NCI-H2081 (cell line): ENCODE data around the gene SLC25A47.
"Not testable (repeated sequence)": the region's sequence is repeated elsewhere in the genome, so short reads cannot be mapped to it uniquely, and the experiment has no call there.

Source experiments
- DNase-seq, 2 experiments: peaks; one replicate each; lab custom pipeline; 2025; lab: John Stamatoyannopoulos, UW

SLC25A47 gene

DNA sequence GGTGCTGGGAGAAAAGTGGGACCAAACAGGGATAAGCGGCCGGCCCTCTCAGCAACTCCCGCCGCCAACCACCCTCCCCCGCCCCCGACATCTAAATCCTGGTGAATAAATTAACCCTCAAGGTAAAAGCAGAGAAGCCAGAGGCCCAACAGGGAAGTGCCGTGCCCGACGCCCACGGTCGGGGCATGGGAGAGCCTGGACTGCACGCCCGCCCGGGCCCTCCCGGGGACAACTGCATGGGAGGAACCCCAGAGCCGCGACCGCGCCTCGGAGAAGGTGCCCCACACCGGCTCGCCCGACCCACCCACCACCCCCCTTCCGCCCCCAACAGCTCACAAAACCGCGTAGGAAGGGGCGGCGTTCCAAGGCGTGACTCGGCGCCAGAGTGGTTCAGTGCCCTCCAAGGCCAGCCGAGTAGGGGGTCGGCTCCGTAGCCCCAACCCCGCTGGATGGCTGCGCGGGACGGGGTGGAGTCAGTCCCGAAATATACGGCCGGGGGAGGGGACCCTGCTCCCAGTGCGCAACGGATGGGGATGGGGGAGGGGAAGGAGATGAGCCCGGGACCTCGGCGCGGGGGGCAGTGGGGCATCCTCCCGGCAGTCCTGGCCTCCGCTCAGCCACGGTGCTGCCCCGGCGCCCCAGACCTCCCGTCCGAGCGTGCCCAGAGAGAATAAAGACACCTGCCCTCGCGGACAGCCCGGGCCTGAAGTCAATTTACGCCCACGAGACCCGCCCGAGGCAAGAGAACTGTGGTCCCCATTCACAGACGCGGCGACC lies 17.6 kb upstream of the SLC25A47 start:
- peak in 1 of 2 experiments; percentile 55 for DNase-seq

- DNase-seq: peak; percentile 96 to 97
These were observed 16.8 kb upstream of the SLC25A47 start, which contains the start of gene SLC25A29 for GRCh38 chr14:100306101-100306997. TSS of gene SLC25A29 (minus strand) at chr14:100306444. CDS start at chr14:100306232, 212 bp downstream.

DNA sequence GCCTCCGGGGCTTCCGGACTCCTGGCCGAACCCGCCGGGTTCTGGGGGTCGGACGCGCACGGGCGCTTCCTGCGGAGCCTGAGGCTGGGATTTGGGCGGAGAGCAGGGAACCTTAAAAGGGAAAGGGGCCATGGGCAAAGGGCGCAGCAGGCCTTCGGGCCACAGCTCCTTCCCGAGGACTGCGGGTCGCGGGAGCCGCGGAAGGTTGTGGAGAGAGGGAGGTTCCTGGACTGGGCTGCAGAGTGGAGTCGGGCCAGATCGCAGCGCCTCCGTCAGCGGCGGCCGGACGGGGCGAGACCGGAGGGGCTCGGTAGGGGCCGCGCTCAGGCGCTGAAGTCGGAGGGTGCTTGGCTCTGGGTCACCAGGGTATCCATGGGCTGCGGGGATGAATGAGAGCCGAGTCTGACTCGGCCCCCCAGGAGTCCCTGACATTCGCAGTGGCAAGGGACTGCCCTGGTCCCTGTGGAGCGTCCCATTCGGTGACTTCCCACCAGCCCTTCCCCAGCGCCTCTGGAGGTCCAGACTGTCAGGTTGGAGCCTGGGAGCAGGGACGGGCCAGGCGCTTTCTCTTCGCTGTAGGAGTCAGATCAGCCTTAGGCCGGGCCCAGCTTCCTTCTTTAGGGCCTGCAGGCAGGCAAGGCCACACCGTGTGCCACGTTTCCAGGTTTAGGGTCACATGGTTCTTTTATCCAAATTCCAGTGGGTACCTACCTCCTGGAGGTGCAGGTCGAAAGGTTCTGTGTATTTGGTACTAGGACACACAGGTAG lies 16.0 kb upstream of the SLC25A47 start:
- peak in 1 of 2 experiments; percentile 33 for DNase-seq

GRCh38 chr14:100307766-100308426 lies 15.2 kb upstream of the SLC25A47 start:
- DNase-seq: peak in 1 of 2 experiments; percentile 42

DNA sequence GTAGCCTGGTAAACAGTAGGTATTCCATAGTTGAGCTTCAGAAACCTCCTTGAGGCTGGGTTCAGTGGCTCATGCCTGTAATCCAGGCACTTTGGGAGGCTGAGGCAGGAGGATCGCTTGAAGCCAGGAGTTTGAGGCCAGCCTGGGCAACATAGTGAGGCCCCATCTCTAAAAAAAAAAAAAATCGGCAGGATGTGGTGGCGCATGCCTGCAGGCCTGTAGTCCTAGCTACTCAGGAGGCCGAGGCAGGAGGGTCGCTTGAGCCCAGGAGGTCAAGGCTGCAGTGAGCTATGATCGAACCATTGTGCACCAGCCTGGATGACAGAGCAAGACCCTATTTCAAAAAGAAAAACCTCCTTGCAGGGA lies 14.7 kb upstream of the SLC25A47 start:
- DNase-seq: not testable (repeated sequence)

- DNase-seq: no peak
These were observed 14.0 kb upstream of the SLC25A47 start for GRCh38 chr14:100309028-100309737.

DNA sequence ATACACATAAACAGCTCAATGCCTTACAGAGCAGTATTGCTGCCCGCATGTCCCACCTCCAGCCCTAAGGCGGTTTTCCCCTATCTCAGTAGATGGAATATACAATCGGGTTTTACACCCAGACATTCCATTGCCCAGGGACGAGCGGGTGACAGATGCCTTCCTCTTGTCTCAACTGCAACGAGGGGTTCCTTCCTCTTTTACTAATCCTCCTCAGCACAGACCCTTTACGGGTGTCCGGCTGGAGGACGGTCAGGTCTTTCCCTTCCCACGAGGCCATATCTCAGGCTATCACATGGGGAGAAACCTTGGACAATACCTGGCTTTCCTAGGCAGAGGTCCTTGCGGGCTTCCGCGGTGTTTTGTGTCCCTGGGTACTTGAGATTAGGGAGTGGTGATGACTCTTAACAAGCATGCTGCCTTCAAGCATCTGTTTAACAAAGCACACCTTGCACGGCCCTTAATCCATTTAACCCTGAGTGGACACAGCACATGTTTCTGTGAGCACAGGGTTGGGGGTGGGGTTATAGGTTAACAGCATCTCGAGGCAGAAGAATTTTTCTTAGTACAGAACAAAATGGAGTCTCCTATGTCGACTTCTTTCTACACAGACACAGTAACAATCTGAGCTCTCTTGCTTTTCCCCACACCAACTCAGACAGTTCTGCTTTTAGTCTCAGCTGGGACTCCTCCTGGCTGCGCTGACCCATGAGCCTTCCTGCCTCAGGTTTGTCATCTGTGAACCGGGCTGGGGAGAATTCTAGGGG lies 10.8 kb upstream of the SLC25A47 start:
- DNase-seq: not testable (repeated sequence)

DNA sequence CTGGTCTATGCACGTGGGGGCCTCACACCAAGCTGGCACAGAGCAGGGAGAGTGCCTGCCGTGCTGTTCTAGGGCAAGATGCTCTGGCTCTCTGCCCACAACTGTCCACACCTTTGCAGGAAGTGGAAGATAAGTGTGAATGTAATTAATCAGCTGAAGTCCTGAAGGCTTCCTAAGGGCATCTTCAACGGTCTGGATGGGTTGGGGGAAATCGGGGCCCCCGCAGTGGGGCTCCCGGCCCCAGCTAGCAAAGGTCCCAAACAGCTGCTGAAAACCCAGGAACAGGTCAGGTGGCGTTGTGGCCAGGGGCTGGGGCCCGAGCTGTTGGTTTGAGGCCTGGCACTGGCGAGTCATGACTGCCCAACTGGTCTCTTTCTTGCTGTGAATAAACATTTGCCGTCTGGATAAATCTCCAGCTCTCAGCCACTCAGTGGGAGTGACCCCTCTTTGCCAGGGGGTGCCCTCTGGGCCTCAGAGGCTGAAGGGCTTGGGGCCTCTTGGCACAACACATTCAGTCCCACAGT lies 10.2 kb upstream of the SLC25A47 start:
- peak in 1 of 2 experiments; percentile 68 for DNase-seq

DNA sequence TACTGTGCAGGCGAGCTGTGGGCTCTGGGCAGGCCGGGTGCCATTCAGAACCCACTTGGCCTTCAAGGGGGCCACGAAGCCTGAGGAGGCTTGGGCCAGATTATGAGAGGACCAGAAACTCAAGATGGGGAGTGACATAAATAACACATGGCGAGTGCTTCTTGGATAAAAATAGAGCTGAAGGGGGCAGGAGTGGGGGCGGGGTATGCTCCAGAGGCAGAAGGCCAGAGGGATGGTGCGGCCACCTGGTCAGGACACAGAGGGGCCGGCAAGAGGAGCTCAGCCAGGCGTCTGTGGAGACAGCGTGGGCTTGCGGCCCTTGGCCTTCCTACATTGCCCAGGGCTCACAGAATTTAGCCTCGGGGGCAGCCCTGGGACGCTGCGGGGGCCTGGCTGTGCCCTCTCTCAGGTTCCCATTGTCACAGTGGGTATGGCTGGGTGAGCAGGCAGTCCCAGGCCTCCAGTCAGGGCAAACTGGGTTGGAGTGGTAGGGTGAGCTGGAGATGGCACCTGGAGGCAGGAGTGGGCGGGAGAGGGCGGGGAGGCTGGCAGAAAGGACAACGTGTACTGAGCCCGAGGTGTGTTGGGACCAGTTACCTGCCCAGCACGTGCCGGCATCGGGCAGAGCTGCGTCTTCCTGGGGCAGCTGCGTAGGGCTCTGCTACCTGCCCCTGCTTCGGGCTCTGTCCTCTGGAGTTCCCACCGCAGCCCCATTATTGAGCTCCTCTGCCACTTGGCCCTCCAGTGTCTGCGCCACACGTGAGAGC lies 9.5 kb upstream of the SLC25A47 start:
- DNase-seq: no peak

DNA sequence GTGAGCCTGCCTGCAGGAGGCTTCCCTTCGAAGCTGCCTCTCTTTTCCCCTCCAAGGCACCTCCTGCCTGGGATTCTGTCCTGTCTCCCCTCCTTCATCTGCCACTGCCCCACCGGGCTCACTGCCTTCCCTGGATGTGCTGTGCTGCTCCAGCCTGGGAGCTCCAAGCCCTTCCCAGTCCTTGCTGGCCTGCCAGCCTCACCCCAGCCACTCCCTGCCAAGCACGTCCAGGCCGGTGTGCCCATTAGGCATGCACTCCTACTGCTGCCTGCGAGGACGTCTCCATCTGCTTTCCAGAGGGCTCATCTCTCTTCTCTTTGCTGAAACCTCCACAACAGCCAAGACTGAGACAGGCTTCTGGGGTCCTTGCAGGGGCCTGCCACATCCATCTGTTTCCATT lies 8.4 kb upstream of the SLC25A47 start:
- no peak for DNase-seq

GRCh38 chr14:100317389-100317788 lies 5.8 kb upstream of the SLC25A47 start:
- no peak for DNase-seq

DNA sequence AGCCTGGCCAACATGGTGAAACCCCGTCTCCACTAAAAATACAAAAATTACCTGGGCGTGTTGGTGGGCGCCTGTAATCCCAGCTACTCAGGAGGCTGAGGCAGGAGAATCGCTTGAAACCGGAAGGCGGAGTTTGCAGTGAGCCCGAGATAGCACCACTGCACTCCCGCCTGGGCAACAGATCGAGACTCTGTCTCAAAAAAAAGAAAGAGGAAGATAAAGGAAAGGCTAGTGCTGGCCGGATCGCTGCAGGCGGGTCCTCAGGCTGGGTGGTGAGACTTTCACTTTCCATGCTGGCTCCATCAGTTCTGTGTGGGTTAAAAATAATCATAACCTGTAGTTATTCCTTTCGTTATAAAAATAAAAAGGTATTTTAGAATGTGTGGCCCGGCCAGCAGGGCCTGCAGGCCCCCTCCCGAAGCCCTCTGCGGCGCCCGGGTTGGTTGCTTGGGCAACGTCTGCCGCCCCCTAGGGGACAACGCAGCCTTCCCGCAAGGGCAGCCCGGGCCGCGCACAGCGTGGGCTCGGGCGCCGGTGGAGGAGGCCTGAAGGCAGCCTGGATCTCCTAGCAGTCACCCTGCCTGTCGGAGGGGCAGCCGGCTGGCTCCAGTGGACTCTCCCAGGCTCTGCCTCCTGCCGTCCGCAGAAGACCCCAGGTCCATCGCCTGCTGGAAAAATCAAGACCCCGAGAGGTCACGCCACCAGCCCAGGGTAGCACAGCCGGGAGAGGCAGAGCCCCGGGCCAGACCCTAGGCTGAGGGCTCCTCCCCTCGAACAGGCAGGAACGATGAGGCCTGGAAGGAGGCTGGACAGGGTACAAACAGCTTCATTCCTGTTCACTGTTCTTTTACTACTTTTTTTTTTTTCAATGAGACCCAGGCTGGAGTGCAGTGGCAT lies 5.0 kb upstream of the SLC25A47 start:
- DNase-seq: no peak

DNA sequence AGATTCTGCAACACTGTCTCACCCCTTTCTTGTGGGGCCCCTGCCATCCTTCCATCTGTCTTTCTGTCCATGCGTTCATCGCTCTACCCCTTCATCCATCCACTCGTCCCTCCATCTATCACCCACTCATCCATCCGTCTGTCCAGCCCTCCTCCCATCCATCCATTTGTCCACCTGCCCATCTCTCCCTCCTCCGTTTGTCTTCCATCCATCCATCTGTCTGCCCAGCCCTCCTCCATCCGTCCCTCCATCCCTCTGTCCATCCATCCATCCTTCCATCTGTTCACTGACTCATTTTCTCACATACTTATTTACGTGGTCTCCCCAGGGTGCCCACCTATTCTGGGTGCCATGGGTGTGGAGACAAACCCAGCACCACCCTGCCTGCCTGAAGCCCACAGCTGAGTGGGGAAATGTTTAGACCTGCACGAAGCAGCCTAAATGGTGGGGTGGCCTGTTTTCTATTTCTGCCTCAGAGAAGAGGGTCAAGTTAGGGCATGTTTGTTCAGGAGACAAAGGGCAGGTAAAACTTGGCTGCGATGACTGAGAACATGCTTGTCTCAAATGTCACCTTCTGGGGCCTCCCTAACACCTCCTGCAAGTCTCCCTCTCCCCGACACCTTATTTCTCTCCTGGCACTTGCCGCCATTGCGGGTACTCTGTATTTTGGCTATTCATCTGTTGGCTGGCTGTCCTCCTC lies 2.8 kb upstream of the SLC25A47 start:
- DNase-seq: no peak

GRCh38 chr14:100321473-100322137 lies 1.5 kb upstream of the SLC25A47 start:
- DNase-seq: no peak

DNA sequence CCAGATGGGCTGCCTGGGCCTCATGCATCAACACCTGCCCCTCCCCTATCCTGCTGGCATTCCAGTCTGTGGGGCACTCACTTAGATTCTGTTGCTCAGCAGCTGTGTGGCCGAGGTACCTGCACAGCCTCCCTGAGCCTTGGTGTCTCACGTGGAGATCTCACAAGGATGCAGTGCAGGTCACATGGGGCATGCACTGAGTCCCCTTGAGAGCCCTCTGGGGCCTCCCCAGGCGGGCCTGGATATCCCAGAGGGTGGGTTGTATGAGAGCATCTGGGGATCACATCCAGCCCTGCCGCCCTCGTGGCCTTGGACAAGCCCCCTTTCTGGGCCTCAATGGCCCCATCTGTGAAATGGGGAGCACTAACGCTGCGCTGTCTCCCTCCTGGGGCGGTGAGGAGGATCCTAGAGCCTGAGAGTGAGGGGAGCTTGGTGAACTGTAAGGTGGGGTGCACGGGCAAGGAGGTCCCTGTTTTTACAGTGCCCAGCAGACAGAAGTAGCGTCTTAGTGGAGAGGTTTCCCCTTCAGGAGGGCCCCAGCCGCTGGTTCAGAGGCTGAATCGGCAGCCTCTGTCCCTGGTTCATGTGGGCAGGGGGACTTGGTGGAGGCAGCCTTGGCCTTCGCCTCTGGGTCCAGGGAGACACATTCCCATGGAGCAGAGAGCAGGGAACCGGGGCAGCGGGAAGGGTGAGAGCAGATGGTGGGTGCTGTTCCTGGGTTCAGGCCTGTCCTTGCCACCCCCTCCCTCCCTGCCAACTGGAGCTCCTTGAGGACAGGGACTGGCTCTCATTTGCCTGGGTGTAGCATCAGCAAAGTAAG lies 791 bp upstream of the SLC25A47 start:
- DNase-seq: no peak

GRCh38 chr14:100323942-100324307 lies 786 bp downstream of the SLC25A47 start:
- DNase-seq: no peak
